Renal pelvis (tissue), 4 donors: ENCODE data around the gene DPH2. TPM values are rescaled to one million over a fixed set of nuclear protein-coding genes. Genes with fewer than 3 reads are reported as not detected.

Source experiments
- DNase-seq: peaks from one replicate; pipeline ENCODE4 v3.0.0-alpha.2; 2013
- polyA plus RNA-seq, 3 donors: library from polyadenylated mRNA; unstranded; fragments of 120-200 nt; gene quantifications; one replicate each; pipeline ENCODE4 v1.2.1, GENCODE V29; 2013; ENCODE audit not compliant: insufficient read length in 3 of 3

Gene DPH2
- polyA plus RNA-seq, 3 donors, result 23.2 to 27.2 (median 26.8) TPM

GRCh38 chr1:43981636-43982035, 11.8 kb downstream of the DPH2 start:
- no peak for DNase-seq

DNA sequence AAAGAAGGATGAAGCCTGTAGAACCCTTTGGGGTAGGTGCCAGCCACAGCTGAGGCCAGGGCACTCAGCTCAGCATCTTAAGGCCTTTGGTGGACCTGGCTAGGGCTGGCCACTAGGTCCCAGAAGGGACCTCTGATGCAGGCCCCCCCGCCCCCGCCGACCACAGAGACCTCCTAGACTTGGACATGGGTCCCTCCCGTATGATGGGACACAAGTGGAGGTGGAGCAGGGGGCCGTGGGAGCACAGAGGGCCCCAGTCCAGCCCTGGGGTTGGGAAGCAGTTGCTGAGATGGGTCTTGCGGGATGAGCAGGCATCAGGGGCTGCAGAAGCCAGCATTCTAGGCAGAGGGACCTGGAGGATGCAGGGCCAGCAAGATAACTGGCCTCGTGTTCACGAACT, 12.4 kb downstream of the DPH2 start:
- DNase-seq, result no peak

DNA sequence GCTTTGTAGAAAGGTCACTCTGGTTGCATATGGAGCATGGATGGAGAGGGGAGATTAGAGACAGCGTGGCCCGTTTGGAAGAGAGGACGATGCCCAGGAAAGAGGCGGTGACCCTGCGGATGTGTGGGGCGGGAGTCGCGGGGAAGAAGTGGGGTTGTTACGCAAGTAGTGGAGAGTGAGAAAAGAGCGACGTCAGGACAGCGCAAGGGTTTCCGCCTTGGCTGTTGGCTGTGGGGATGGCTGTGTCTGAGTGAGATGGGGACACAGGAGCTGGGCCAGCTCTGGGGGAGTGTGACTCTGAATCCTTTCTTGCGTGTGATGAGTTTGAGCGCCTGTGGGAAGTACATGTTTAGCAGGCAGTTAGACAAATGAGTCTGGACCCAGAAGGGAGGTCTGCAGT, 13.0 kb downstream of the DPH2 start:
- no peak for DNase-seq

DNA sequence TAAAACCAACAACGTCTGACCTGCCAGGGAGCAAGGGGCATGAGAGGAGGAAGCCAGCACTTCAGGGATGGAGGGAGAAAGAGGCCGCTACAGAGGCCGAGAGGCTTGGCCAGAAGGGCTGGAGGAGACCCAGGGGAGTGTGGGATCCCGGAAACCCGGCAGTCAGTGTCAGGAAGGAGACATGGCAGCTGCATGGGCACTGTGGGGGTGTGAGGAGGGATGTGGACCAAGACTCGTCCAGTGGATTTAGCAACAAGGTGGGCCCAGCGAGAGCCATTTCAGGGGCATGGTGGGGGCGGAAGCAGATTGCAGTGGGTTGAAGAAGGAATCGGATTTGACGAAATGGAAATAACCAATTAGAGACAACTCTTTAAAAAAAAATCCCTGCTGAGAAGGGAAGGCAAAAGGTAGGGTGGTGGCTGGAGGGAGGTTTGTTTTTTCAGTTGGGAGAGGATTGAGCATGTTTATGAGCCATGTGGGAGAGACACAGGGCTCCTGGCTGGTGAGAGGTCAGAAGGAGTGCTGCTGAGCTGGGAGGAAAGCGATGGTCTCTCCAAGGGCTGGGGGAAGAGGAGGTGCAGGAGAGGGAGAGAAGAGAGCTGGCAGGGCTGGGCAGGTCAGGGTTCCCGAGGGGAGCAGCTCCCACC, 13.6 kb downstream of the DPH2 start:
- DNase-seq, result no peak

- DNase-seq, result no peak
Observed at GRCh38 chr1:43984855-43985254, 15.0 kb downstream of the DPH2 start.

GRCh38 chr1:43985984-43986595, 16.3 kb downstream of the DPH2 start:
- no peak for DNase-seq

DNA sequence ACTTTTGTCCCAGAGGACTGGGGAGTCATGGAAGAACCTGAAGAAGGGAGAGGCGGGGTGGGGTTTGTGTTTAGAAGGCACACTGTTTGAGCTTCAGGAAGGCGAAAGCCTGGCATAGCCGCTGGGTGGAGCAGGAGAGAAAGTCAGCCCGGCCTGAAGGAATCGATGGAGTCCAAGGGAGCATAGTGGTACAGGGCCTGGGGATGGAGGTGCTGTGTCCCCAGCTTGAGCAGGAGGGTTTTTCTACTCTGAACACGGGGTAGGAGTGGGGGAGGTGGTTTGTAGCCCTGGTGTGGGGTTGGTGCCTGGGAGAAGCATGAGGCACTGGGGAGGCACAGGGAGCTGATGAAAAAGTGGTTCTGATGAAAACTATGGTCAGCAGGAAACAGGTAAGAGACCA, 16.9 kb downstream of the DPH2 start:
- DNase-seq, result no peak

DNA sequence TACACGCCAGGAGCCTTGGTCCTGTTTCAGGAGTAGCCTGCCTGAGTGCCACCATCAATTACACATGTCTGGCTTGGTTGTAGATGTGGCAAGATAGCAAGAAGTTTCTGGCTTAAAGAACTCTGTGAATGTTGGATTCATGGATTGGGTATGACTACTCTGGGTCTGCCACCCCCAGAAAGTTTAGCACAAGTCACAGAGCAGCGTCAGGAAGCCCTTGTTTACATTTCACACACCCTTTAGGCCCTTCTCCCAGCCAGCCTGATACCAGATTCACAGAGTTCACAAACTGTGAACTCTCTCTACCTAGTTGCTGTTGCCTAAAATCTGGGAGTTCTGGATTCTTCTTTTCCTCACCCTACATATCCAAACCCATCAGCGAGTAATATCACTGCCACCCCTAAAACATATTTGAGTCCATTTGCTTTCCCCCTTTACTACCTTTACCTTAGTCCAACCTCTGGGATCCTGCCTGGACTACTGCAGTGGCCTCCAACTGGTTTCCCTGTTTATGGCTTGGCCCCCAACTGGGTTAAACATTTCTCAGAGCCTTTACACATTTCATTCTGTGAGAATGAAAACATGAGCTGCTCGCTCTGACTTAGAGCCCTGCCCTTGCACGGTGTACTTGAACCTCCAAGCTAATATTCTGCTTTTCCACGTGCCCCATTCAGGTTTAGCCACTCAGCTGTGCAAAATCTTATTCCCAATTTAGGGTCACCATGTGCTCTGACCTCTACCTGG, 17.5 kb downstream of the DPH2 start:
- no peak for DNase-seq

GRCh38 chr1:43990271-43991199, 20.7 kb downstream of the DPH2 start:
- no peak for DNase-seq

GRCh38 chr1:43991200-43991475, 21.3 kb downstream of the DPH2 start:
- DNase-seq, result no peak

- DNase-seq, result peak; percentile 66
Observed at GRCh38 chr1:43991476-43992231, 21.8 kb downstream of the DPH2 start, which contains the start of gene CCDC24. Gene CCDC24, plus strand, starts transcription at chr1:43991599. Its CDS starts 280 bp downstream, at chr1:43991879.

DNA sequence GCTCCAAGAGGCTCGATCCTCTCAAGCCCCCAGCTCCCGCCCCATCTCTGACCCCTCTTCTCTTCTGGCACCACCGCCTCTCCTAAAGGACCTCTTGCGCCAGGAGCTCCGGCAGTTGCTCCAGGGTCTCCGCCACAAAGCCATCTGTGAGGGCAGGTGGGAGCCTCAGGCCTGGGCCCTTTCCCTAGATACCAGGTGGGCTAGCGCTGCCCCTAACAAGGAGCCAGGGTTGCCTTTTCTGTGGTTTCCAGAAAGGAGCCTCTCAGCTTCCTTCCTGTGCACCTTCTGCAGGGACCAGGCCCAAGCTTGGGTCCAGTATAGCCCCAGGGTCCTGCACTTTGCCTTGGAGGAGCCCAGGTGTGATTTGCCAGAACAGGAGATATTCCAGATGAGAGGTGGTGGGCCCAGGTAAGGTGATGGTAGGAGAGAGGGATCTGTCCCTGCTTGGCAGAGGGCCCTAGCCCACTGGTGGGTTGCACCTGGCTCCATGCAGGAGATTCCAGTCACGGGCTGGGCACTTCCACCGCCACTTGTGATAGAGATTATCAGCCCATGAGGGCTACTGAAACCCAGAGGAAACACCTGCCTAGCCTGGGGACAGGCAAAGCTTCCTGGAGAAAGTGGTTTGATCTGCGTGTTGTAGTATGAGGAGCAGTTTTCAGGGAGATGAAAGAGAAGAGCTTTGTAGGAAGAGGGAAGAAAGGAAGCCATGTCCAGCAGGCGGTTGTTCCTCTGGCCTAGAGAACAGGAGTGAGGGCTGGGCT, 22.6 kb downstream of the DPH2 start:
- no peak for DNase-seq

DNA sequence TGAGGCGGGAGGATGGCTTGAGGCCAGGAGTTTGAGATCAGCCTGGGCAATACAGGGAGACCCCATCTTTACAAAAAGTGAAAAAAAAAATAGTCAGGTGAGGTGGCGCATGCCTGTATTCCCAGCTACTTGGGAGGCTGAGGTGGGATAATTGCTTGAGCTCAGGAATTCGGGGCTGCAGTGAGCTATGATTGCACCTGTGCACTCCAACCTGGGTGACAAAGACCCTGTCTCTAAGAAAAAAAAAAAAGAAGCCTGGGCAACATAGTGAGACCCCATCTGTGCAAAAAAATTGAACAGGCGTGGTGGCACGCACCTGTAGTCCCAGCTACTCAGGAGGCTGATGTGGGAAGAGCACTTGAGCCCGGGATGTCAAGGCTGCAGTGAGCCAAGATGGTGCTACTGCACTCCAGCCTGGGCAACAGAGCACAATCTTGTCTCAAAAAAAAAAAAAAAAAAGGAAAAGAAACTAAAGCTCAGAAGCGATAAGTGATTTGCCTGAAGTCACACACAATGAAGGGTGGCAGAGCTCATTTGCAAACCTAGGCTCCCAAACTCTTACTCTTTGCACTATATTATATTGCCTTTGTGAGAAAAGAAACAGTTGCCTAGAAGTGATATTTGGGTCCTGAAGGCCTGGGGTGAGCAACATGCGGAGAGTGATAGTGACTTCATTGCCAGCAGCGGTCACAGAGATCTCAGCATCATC, 23.6 kb downstream of the DPH2 start:
- no peak for DNase-seq

DNA sequence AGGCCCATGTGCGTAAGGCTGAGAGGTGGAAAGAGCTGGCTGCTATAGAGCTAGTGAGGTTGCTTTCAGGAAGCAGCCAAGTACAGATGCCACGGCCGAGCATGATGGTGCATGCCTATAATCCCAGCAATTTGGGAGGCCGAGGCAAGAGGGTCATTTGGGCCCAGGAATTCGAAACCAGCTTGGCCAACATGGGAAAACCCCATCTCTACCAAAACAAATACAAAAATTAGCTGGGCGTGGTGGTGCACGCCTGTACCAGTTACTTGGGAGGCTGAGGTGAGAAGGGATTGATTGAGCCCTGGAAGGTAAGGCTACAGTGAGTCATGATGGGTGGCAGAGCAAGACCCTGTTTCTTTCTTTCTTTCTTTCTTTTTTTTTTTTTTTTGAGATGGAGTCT, 24.3 kb downstream of the DPH2 start:
- no peak for DNase-seq

GRCh38 chr1:43994794-43995790, 25.3 kb downstream of the DPH2 start:
- DNase-seq, result no peak

DNA sequence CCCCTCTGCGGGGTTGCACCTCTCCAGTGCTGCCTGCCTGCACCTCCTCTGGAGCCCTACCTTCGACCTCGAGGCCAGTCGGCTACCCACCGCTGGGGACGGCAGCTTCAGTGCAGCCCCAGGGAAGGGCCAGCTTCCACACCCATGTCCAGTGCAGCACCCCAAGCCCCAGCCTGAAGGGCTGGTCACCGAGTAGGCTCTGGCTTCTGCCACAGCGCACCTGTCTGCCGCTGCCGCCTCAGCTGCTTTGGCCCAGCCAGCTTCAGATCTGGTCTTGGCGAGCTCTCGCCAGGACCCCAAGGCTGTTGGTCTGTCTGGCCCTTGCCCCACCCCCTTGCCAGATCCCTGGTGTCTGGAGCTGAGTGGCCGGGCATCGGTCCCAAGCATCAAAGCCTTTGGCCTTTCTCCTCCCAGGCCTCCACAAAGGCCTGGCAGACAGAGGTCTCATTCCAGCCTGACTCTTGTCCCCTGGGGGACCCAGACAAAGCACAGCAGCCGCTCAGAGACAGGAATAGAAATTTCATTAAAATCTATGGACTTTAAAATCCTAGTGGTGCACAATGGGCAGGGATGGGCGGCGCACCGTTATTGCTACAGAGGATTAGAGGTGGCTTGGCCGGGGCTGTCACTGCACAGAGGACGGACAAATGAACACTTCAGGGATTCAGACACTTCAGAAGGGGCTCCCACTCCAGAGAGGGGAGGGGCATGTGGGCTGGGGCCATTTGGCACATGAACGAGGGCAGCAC, 26.3 kb downstream of the DPH2 start:
- no peak for DNase-seq

GRCh38 chr1:43996733-43997115, 26.9 kb downstream of the DPH2 start:
- DNase-seq, result no peak
